Right lobe of liver (tissue), 6 donors: ENCODE data around the gene TASL. TPM values are rescaled to one million over a fixed set of nuclear protein-coding genes. Genes with fewer than 3 reads are reported as not detected.
A peak's percentile ranks its signal among the peaks of the same experiment; 100 is the strongest.

ENCODE experiments used
- ATAC-seq, 4 donors: fragments of 200-7000 bp; cut with Tn5 transposase; one replicate each; pipeline ENCODE4 v1.9.1; 2020; ENCODE audit warnings: mild to moderate bottlenecking in 4 of 4, moderate library complexity in 4 of 4
- DNase-seq, 3 donors: peaks; one replicate each; pipeline ENCODE4 v3.0.0-alpha.2; 2020
- H3K27ac ChIP-seq, 3 donors: fragments of 200-600 bp; one replicate each; pipeline ENCODE4 v1.8.0; 2022
- H3K27me3 ChIP-seq, 2 donors: fragments of 200-600 bp; one replicate each; pipeline ENCODE4 v1.8.0; 2022
- H3K36me3 ChIP-seq, 4 donors: fragments of 200-600 bp; sonication (generic) in 1 of 4; one replicate each; pipeline versions ENCODE4 v1.5.1 to v1.8.0; 2017 to 2022; ENCODE audit warnings: control low read depth in 1 of 4
- H3K4me1 ChIP-seq, 4 donors: fragments of 200-600 bp; sonication (generic) in 1 of 4; one replicate each; pipeline versions ENCODE4 v1.5.1 to v1.8.0; 2017 to 2022; ENCODE audit warnings: control low read depth in 1 of 4
- H3K4me3 ChIP-seq, 3 donors: fragments of 200-600 bp; one replicate each; pipeline ENCODE4 v1.8.0; 2022
- H3K9me3 ChIP-seq, 4 donors: fragments of 200-600 bp; sonication (generic) in 1 of 4; one replicate each; pipeline versions ENCODE4 v1.5.1 to v1.8.0; 2017 to 2022; ENCODE audit warnings: control low read depth in 1 of 4
- CTCF ChIP-seq, 4 donors: fragments of 200-600 bp in 3 of 4; fragments of 450-650 bp in 1 of 4; IDR thresholded peaks; one replicate each; pipeline versions ENCODE4 v1.5.1 to v1.8.0; 2016 to 2022; ENCODE audit warnings: antibody characterized with exemption in 4 of 4, mild to moderate bottlenecking in 2 of 4
- POLR2A ChIP-seq: fragments of 450-650 bp; IDR thresholded peaks from one replicate; pipeline ENCODE4 v1.6.1; 2017; ENCODE audit warnings: antibody characterized with exemption, mild to moderate bottlenecking
- WGBS: methylation state at CpG from one replicate; pipeline ENCODE4 v1.1.6; 2018; ENCODE audit warnings: low coverage, low lambda C conversion rate; ENCODE audit not compliant: insufficient coverage; ENCODE audit errors: missing lambda C conversion rate; 5-methylcytosine and 5-hydroxymethylcytosine counted together
- intact Hi-C, 2 donors: fragments of 100-400 bp; cut with DNase I; formaldehyde crosslinking; loops; one replicate each; pipeline versions ENCODE4 v1.11.2 to v1.14.1; 2022
- small RNA-seq, 2 experiments: library from RNA; depleted of rRNA; stranded (forward); fragments of <200 nt; gene quantifications; one replicate each; pipeline ENCODE3, GENCODE V24; 2016
- total RNA-seq, 6 experiments: library from RNA; depleted of rRNA in 2 of 6; stranded (reverse); fragments of >200 nt in 2 of 6; fragmentation: NEBNext Ultra II Directional in 3 of 6; extraction: Animal tissue kit (Norgen Biotek cat#: 25700) in 3 of 6; gene quantifications; one replicate each; pipeline versions ENCODE4 v1.1.0 to v1.2.4, GENCODE V29; 2016 to 2023
- donor health status: DM: no; HTN: yes; CAD: no.
- donor health status: DM: no; HTN: no; CAD: no.
- donor health status: DM: no; HTN: no; CAD: no.
- donor health status: DM: no; HTN: yes; CAD: no.
- donor health status: DM: no; HTN: yes; CAD: no.

TASL gene
- total RNA-seq, 6 experiments from 2014 or later, result 0.35 to 1.3 (median 0.50) TPM; not detected in 1

GRCh38 chrX:30521440-30522182 is 56.0 kb downstream of the TASL start:
- Histone ChIP-seq H3K27ac (no peak overlapping the region), H3K27me3 (no peaks in the 10 kb centered on the region), H3K36me3 (no peaks in the 10 kb centered on the region), H3K9me3 (no peaks in the 10 kb centered on the region), H3K4me1 (no peaks in the 10 kb centered on the region), H3K4me3 (no peak overlapping the region)
- intact Hi-C loops, result no loop called here
- WGBS, result 64% methylated on average over 4 of the region's 4 CpGs
- ATAC-seq, result no peak
- no peak for TF ChIP-seq POLR2A
- TF ChIP-seq CTCF (IDR thresholded peaks at IDR 0.05), result no peak
- no peak for DNase-seq

GRCh38 chrX:30513284-30513683 is 64.3 kb downstream of the TASL start:
- Histone ChIP-seq H3K36me3 (no peaks in the 10 kb centered on the region), H3K27ac (no peak overlapping the region), H3K9me3 (no peaks in the 10 kb centered on the region), H3K27me3 (no peaks in the 10 kb centered on the region), H3K4me1 (no peaks in the 10 kb centered on the region), H3K4me3 (no peak overlapping the region)
- no peak for DNase-seq
- 33% methylated on average over 3 of the region's 3 CpGs for WGBS
- ATAC-seq, result peak in 2 of 4 donors; percentile 38 to 45
- intact Hi-C loops, result no loop called here
- TF ChIP-seq POLR2A, result no peak
- peak; percentile 16 to 70 (median 61) for TF ChIP-seq CTCF (IDR thresholded peaks at IDR 0.05)

Small RNA genes lying within 50 kb of the gene (small RNA-seq; reads per million reads assigned to genes)
- gene CKS1BP6, result 0 reads per million in 2 experiments

Other genes starting within 250 kb of the TASL start
- gene GK, start 75.7 kb upstream of the TASL start, total RNA-seq, result 100 to 1,000 TPM in 3 of 6 experiments, 10 to 100 TPM in 3; 23.6 to 121 (median 73.2) TPM